ENCODE results near the gene DISP2.

DNA sequence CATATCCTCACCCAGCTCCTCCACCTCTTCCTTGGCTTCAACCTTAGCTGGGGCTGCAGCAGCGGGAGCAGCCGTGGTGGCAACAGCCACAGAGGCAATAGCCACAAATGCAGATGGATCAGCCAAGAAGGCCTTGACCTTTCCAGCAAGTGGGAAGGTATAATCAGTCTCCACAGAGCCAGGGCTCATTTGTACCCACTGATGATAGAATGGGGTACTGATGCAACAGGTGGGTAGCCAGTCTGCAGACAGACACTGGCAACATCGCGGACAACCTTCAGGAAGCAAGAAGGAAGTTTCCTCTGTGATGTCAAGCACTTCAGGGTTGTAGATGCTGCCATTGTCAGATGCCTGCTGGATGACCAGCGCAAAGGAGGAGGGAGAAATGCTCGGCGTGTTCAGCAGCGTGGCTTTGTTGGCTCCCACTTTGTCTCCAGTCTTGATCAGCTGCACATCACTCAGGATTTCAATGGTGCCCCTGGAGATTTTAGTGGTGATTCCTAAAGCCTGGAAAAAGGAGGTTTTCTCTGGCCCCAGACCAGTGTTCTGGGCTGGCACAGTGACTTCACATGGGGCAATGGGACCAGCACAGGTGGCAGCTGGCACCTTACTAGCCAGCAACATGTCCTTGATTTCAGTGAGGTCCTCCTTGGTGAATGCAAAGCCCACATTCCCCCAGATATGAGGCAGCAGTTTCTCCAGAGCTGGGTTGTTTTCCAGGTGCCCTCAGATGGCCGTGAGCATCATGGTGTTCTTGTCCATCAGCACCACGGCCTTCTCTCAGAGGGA is 45.5 kb upstream of the DISP2 start:
- TF ChIP-seq, protein P1, sequence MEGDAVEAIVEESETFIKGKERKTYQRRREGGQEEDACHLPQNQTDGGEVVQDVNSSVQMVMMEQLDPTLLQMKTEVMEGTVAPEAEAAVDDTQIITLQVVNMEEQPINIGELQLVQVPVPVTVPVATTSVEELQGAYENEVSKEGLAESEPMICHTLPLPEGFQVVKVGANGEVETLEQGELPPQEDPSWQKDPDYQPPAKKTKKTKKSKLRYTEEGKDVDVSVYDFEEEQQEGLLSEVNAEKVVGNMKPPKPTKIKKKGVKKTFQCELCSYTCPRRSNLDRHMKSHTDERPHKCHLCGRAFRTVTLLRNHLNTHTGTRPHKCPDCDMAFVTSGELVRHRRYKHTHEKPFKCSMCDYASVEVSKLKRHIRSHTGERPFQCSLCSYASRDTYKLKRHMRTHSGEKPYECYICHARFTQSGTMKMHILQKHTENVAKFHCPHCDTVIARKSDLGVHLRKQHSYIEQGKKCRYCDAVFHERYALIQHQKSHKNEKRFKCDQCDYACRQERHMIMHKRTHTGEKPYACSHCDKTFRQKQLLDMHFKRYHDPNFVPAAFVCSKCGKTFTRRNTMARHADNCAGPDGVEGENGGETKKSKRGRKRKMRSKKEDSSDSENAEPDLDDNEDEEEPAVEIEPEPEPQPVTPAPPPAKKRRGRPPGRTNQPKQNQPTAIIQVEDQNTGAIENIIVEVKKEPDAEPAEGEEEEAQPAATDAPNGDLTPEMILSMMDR (IDR thresholded peaks at IDR 0.05; ENCODE audit: borderline replicate concordance, extremely low read depth, low read length, poor library complexity, severe bottlenecking): no peak
- TF ChIP-seq EZH2 (IDR thresholded peaks at IDR 0.05; ENCODE audit: borderline replicate concordance, low read depth, low read length, severe bottlenecking): no peak
